Caco-2 (cell line): ENCODE results near the gene GPR143. TPM values are rescaled to one million over a fixed set of nuclear protein-coding genes. Genes with fewer than 3 reads are reported as not detected.

Source experiments
- BruUV-seq: library from RNA; stranded (reverse); fragments of 400-500 nt; replicated peaks from 2 replicates; lab custom pipeline; 2021; lab: Mats Ljungman, UMichigan
- CTCF ChIA-PET: fragments of 300-600 bp; sonication (Branson Sonifier 250); formaldehyde crosslinking; loops from one replicate; lab custom pipeline; 2022; ENCODE audit warnings: antibody characterized with exemption; lab: Charles Lee
- POLR2A ChIA-PET: fragments of 300-600 bp; sonication (Branson Sonifier 250); formaldehyde crosslinking; loops from one replicate; lab custom pipeline; 2022; ENCODE audit warnings: antibody characterized with exemption; lab: Charles Lee
- DNase-seq, 2 experiments: peaks; one replicate each; pipeline versions ENCODE4 v3.0.0 to v3.0.0-alpha.2; 2020 to 2022
- H3K27me3 ChIP-seq: replicated peaks from 2 replicates; pipeline ENCODE4 v1.6.0; 2011; ENCODE audit warnings: low read length; ENCODE audit not compliant: control insufficient read depth, insufficient read depth
- H3K36me3 ChIP-seq: 2 replicates; pipeline ENCODE4 v1.5.1; 2011; ENCODE audit warnings: low read length; ENCODE audit not compliant: control insufficient read depth, insufficient read depth
- H3K4me1 ChIP-seq: fragments of 250-450 bp; sonication (Bioruptor Pico); 2 replicates; pipeline ENCODE4 v1.5.1; 2020; ENCODE audit warnings: mild to moderate bottlenecking
- H3K4me3 ChIP-seq: 2 replicates; pipeline ENCODE4 v1.5.1; 2011; ENCODE audit warnings: low read depth, mild to moderate bottlenecking, control low read depth, low read length
- H3K9me3 ChIP-seq: fragments of 250-450 bp; sonication (Bioruptor Pico); 2 replicates; pipeline ENCODE4 v1.5.1; 2020; ENCODE audit warnings: mild to moderate bottlenecking, moderate library complexity
- H3K27ac Mint-ChIP-seq: one replicate; pipeline ENCODE4 v1.8.0; 2022; ENCODE audit warnings: mixed read lengths; ENCODE audit not compliant: unreplicated experiment
- H3K27me3 Mint-ChIP-seq: one replicate; pipeline ENCODE4 v1.8.0; 2022; ENCODE audit warnings: mixed read lengths; ENCODE audit not compliant: insufficient read depth, unreplicated experiment
- H3K36me3 Mint-ChIP-seq: one replicate; pipeline ENCODE4 v1.8.0; 2022; ENCODE audit warnings: mild to moderate bottlenecking, mixed read lengths; ENCODE audit not compliant: insufficient read depth, unreplicated experiment
- H3K4me1 Mint-ChIP-seq: one replicate; pipeline ENCODE4 v1.8.0; 2022; ENCODE audit warnings: low read depth, mixed read lengths; ENCODE audit not compliant: unreplicated experiment
- H3K4me3 Mint-ChIP-seq: one replicate; pipeline ENCODE4 v1.8.0; 2022; ENCODE audit warnings: mild to moderate bottlenecking, moderate library complexity, mixed read lengths; ENCODE audit not compliant: unreplicated experiment
- H3K9me3 Mint-ChIP-seq: one replicate; pipeline ENCODE4 v1.8.0; 2022; ENCODE audit warnings: mixed read lengths; ENCODE audit not compliant: unreplicated experiment
- intact Hi-C: fragments of 100-400 bp; cut with micrococcal nuclease; formaldehyde crosslinking; loops from one replicate; pipeline ENCODE4 v1.10.0; 2022; ENCODE audit not compliant: unreplicated experiment
- total RNA-seq: library from RNA; stranded (reverse); gene quantifications from 2 replicates; pipeline ENCODE4 v1.2.3, GENCODE V29; 2022
- TF ChIP-seq, protein P1 (sequence below), 2 experiments: fragments of 200-600 bp in 1 of 2; IDR thresholded peaks; 1 replicate in 1 of 2; 2 replicates in 1 of 2; pipeline versions ENCODE4 v1.5.1 to v1.8.0; 2011 to 2022; ENCODE audit warnings: antibody characterized with exemption in 1 of 2, control low read depth in 1 of 2, inconsistent platforms in 1 of 2, low read depth in 1 of 2, low read length in 1 of 2, mild to moderate bottlenecking in 1 of 2, moderate library complexity in 1 of 2; ENCODE audit not compliant: insufficient read depth in 1 of 2, severe bottlenecking in 1 of 2, unreplicated experiment in 1 of 2

Gene GPR143
- total RNA-seq, 1 experiment from 2014 or later = 8.0 TPM

DNA sequence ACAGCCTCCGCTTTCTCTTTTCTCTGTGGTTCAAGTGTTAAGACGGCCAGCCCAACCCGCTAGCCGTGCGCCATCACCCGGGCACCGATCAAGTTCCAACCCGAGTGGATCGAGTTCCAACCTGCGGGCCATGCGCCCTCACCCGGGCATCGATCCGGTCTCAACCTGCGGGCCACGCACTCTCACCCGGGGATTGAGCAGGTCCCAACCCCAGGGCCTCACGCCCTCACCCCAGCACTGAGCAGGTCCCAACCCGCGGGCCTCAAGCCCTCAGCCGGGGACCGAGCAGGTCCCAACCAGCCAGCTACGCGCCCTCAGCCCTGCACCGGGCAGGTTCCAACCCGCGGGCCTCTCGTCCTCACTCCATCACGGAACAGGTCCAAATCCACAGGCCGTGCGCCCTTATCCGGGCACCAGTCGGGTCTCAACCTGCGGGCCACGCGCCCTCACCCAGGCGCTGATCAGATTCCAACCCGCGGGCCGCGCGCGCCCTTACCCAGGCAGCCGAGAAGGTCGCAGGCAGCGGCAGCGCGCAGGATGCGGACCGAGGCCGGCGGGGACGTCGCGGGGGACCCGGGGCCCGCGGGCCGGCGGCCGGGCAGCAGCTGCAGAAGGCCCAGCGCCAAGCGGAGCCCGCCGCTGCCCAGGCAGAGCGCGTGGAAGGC lies 443 bp downstream of the GPR143 start:
- ChIA-PET POLR2A (no interaction called here), CTCF (no interaction called here)
- intact Hi-C loops = no loop called here
- H3K36me3 ChIP-seq = no peaks in the 10 kb centered on the region
- TF ChIP-seq, protein P1, sequence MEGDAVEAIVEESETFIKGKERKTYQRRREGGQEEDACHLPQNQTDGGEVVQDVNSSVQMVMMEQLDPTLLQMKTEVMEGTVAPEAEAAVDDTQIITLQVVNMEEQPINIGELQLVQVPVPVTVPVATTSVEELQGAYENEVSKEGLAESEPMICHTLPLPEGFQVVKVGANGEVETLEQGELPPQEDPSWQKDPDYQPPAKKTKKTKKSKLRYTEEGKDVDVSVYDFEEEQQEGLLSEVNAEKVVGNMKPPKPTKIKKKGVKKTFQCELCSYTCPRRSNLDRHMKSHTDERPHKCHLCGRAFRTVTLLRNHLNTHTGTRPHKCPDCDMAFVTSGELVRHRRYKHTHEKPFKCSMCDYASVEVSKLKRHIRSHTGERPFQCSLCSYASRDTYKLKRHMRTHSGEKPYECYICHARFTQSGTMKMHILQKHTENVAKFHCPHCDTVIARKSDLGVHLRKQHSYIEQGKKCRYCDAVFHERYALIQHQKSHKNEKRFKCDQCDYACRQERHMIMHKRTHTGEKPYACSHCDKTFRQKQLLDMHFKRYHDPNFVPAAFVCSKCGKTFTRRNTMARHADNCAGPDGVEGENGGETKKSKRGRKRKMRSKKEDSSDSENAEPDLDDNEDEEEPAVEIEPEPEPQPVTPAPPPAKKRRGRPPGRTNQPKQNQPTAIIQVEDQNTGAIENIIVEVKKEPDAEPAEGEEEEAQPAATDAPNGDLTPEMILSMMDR (IDR thresholded peaks at IDR 0.05; ENCODE audit: insufficient read depth in 1 of 2, low read depth in 1 of 2, low read length in 1 of 2, severe bottlenecking in 1 of 2, unreplicated experiment in 1 of 2) = no peak
- BruUV-seq = no TSS peak
- no peaks in the 10 kb centered on the region for H3K27me3 ChIP-seq
- no peaks in the 10 kb centered on the region for H3K9me3 ChIP-seq
- no peaks in the 10 kb centered on the region for H3K4me1 Mint-ChIP-seq
- H3K36me3 Mint-ChIP-seq = no peaks in the 10 kb centered on the region
- no peak overlapping the region for H3K4me3 ChIP-seq
- H3K27ac Mint-ChIP-seq = no peak overlapping the region
- DNase-seq = no peak
- H3K27me3 Mint-ChIP-seq = no peaks in the 10 kb centered on the region
- no peak overlapping the region for H3K4me3 Mint-ChIP-seq
- H3K9me3 Mint-ChIP-seq = no peaks in the 10 kb centered on the region
- H3K4me1 ChIP-seq = no peaks in the 10 kb centered on the region

DNA sequence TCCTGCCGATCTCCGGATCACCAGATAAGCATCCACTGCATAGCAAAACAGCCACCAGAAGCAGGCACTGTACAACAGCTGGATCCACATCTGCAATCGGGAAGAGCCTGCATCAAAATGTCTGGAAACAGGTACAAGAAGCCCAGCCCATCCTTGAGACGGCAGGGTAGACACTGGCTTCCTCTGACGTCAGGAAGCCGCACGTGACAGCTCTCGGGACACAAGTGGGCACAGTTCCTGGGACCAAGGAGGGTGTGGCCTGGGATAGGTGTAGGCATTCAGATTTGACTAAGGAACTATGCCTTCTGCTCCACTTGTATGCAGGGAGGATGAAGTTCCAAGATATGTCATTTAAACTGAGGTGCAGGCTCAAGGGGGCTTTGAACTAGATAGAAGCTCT lies 6.3 kb downstream of the GPR143 start:
- Histone ChIP-seq H3K36me3 (no peaks in the 10 kb centered on the region), H3K9me3 (no peaks in the 10 kb centered on the region), H3K4me1 (no peaks in the 10 kb centered on the region), H3K4me3 (no peak overlapping the region), H3K27me3 (no peaks in the 10 kb centered on the region)
- CTCF ChIA-PET = no interaction called here
- TF ChIP-seq, protein P1 (IDR thresholded peaks at IDR 0.05; ENCODE audit: insufficient read depth in 1 of 2, low read depth in 1 of 2, low read length in 1 of 2, severe bottlenecking in 1 of 2, unreplicated experiment in 1 of 2) = no peak
- no peak overlapping the region for H3K4me3 Mint-ChIP-seq
- POLR2A ChIA-PET = no interaction called here
- no peak for DNase-seq
- H3K27me3 Mint-ChIP-seq = no peaks in the 10 kb centered on the region
- no peaks in the 10 kb centered on the region for H3K4me1 Mint-ChIP-seq
- H3K27ac Mint-ChIP-seq = no peak overlapping the region
- no peaks in the 10 kb centered on the region for H3K9me3 Mint-ChIP-seq
- intact Hi-C loops = no loop called here
- BruUV-seq = no TSS peak
- no peaks in the 10 kb centered on the region for H3K36me3 Mint-ChIP-seq

DNA sequence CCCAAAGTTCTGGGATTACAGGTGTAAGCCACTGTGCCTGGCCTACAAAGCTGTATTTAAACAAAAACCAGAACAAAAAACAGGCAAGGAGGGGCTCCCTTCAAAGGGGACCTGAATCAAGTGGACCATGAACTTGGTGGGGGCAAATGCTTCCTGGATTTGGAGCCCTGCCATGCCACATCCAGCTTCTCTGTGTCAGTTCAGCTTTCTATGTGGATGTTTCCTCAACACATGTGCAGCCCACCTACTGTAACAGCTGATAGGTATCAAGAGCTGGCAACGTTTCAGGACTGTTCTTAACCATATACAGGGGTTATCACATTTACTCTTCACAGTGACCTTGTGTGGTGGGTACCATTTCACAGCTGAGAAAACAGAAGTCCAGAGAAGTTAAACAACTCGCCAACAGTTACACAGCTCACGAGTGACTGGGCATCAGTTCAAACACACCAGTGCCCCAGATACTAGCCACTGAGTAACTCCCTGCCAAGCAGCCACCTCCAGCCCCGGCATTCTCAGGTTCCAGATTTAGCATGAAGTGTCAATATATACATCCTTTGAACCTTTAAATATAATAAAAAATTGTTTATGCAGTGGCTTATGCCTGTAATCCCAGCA lies 7.5 kb downstream of the GPR143 start:
- no peaks in the 10 kb centered on the region for H3K27me3 Mint-ChIP-seq
- H3K4me1 Mint-ChIP-seq = no peaks in the 10 kb centered on the region
- no peak for DNase-seq
- no peak overlapping the region for H3K4me3 Mint-ChIP-seq
- H3K36me3 Mint-ChIP-seq = no peaks in the 10 kb centered on the region
- CTCF ChIA-PET = no interaction called here
- POLR2A ChIA-PET = no interaction called here
- H3K27ac Mint-ChIP-seq = no peak overlapping the region
- TF ChIP-seq, protein P1 (IDR thresholded peaks at IDR 0.05; ENCODE audit: insufficient read depth in 1 of 2, low read depth in 1 of 2, low read length in 1 of 2, severe bottlenecking in 1 of 2, unreplicated experiment in 1 of 2) = no peak
- Histone ChIP-seq H3K36me3 (no peaks in the 10 kb centered on the region), H3K27me3 (no peaks in the 10 kb centered on the region), H3K4me3 (no peak overlapping the region), H3K4me1 (no peaks in the 10 kb centered on the region), H3K9me3 (no peaks in the 10 kb centered on the region)
- no peaks in the 10 kb centered on the region for H3K9me3 Mint-ChIP-seq
- intact Hi-C loops = no loop called here
- no TSS peak for BruUV-seq
